Hematopoietic multipotent progenitor cell treated with erythropoietin and hydrocortisone succinate and interleukin-3 and kit ligand, for 17 days (in vitro differentiated cells): ENCODE results near the gene KDM4B.

Experiments used
- DNase-seq: peaks from one replicate; pipeline ENCODE4 v3.0.0-alpha.2; 2015; ENCODE audit warnings: low spot score

Gene KDM4B

DNA sequence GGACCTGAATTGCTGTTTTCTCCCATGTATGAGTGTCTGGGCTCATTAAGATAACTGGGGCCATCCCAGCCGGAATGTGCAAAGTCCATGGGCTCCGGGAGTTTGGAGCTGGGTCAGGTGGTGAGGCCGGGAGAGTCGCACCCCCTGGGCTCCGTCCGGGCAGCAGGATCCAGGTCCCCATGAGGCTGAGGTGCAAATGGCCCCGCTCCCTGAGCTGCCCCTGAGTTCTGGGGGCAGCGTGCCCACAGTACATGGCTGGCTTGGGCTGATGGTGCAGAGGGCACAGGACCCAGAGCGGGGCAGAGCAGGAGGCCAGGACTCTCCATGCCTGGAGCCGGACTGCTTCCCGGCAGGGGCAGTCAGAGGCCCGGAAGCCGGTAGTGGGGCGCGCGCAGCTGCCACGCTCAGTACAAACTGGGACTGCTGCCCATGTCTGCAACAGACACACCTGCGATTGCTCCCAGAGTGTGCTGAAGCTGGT, 136.0 kb downstream of the KDM4B start:
- DNase-seq: no peak

DNA sequence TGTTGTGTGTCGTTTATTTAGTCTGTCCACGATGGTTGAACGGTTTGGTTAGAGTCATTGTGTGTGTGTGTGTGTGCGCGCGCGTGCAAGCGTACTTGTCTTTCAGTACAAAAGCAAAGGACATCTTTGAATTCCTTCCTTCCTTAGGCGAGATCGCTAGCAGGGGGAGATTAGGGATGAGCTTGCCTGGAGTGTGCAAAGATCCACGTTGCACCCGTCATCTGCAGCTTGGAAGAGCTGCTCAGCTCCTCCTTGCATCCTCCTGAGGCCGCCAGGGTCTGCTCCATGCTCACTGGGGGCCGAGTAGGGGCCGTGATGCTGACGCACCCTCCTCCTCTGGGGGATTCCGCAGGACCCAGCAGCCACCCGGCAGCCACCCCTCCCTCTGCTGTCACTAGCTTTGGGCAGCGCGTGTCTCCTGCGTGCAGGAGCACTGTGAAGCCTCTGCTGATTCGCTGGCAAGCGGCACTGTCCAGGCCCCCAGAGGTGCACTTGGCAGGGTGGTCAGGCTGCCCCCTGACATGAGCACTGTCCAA, 137.3 kb downstream of the KDM4B start:
- no peak for DNase-seq

DNA sequence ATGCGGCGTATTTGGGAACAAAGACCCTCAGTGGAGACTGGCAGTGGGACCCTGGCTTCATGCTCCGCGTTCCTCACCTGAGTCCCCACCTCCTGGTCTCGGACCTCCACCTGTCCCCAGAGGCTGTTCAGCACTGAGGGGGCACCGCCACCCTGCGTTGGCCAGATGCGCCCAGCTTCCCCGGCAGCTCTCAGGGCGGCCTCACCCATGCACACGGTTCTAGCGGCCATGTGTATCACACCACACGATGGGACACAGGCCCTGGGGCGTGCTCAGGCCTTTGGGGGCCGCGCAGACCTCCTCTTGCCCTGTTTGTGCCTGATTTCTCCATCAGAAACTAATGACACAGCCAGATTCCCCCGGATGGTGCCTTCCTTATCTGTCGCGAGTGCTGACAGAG, 138.1 kb downstream of the KDM4B start:
- no peak for DNase-seq

DNA sequence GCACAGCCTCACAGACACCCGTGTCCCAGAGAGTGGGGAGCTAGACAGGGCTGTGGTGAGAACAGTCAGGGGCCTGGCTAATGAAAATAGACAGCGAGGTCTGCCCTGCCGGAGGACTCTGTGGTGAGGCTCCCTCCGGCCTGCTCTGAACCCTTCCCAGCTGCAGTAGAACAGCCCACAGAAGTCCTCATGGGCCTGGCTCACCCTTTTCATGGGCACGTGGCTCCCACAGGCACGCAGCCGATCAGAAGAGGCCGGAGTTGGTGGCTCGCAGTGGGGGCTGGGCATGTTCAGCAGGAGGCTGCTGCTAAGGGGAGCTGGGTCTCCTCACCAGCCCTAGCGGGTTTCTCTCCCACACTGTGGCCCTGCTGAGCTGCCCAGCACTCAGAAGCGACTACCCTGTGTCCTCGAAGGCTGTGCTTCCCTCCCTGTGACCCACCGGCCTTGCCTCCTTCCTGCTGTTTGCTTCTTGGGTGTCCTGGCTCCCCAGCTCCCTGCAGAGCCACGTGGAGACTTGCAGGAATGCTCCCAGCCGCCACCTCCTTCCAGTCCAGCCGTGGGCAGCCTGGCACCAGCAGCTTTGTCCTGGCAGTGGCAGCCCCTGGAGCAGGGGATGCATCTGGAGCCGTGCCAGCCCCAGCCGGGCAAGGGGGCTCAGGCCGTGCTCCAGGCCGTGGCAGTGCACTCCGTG, 138.7 kb downstream of the KDM4B start:
- DNase-seq: no peak

DNA sequence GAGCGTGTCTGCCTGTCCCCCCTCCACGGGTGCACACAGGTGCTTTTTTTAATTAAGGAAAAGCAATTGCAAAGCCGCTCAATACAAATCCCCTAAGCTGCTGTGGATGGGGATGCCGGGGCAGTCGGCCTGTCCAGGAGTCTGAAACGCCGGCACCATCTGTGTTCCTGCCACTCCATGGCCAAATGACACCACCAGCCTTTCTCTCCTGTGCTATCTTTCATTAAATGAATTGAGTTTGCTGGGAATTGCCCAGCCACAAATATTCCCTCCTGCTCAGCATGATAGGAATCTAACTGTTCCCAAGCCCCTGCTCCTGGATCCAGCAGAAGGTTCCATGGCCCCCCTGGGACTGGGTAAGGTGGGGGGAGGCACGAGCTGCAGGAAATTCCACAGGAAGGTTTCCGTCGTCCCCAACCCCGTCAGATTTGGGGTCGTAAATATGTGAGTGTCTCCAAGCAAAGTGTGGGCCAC, 139.2 kb downstream of the KDM4B start:
- DNase-seq: no peak

DNA sequence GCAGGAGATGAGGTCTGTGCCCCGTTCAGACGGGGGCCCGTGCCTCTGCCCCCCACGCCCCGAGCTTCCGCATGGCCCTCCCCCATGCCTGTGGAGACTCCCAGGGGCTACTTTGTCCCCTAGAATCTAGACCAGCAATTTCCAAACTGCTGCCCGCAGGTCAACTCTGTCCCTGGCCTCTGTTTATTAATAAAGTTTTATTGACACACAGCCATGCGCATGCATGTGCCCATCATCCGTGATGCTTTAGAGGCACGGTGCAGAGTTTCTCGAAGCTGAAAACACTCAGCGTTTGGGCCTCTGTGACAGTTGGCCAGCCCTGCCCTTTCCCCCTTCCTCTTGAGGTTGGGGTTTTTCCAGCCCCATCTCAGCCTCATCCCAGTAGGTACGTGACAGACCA, 140.0 kb downstream of the KDM4B start:
- DNase-seq: no peak

DNA sequence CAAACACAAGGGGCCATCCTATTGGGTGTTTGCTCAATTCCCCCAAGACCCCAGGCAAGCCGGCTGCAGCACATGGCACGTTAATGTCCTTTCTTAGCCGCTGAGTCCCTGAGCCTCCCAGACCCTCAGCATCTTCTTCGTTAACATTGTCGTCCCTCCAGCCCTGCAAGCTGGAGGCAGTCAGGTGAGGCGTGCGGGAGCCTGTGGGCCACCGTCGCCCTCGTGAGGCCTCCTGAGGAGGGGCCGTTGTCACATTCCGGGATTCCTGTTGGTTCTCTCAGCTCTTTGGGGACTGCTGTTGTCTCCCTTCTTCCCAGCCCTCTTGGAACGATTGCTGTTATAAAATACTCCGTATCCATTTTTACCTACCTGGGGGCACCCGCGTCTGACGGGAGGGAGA, 140.6 kb downstream of the KDM4B start:
- no peak for DNase-seq

DNA sequence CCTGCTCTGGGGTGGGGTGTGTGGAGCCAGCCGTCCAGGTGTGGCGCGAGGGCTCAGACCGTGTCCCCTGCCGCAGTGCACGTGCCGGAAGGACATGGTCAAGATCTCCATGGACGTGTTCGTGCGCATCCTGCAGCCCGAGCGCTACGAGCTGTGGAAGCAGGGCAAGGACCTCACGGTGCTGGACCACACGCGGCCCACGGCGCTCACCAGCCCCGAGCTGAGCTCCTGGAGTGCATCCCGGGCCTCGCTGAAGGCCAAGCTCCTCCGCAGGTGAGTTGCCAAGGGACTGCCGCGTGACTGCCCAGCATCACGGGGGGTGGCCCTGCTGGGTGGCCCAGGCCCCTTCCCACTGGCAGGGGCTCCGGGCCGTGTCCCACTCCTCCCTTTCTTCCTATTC, 141.6 kb downstream of the KDM4B start:
- no peak for DNase-seq

DNA sequence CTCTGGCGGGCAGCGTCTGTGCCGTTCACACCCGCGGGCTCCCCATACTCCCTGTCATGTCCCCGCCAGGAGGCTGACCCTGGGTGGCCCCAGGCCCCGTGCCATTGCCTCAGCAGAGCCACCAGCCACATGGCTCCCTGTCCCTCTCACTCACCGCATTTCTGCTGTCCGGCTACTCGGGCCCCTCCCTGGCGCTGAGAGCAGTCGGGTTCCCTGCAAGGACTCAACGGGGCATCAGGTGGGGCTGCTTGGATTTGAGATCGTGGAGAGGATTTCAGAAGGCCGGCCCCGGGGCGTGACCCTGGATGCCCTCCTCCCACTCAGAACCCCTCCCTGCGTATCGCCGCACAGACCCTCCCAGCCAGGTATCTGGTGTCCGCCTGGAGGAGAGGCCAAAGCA, 142.1 kb downstream of the KDM4B start:
- no peak for DNase-seq

DNA sequence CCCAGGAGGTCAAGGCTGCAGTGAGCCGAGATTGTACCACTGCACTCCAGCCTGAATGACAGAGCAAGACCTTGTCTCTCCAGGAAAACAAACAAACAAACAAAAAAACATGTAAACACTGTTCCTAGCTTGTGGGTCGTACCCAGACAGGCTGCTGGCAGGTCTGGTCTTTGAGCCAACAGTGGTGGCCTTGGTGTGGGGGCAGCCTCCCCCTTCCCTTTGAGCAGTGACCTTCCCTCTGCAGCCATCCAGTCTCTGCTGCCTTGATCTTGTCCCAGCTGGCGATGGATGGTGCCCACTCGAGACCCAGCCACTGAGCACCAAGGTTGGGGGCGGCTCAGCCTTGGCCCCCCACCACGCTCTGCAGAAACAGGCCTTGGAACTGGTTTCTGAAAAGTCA, 143.3 kb downstream of the KDM4B start:
- no peak for DNase-seq

DNA sequence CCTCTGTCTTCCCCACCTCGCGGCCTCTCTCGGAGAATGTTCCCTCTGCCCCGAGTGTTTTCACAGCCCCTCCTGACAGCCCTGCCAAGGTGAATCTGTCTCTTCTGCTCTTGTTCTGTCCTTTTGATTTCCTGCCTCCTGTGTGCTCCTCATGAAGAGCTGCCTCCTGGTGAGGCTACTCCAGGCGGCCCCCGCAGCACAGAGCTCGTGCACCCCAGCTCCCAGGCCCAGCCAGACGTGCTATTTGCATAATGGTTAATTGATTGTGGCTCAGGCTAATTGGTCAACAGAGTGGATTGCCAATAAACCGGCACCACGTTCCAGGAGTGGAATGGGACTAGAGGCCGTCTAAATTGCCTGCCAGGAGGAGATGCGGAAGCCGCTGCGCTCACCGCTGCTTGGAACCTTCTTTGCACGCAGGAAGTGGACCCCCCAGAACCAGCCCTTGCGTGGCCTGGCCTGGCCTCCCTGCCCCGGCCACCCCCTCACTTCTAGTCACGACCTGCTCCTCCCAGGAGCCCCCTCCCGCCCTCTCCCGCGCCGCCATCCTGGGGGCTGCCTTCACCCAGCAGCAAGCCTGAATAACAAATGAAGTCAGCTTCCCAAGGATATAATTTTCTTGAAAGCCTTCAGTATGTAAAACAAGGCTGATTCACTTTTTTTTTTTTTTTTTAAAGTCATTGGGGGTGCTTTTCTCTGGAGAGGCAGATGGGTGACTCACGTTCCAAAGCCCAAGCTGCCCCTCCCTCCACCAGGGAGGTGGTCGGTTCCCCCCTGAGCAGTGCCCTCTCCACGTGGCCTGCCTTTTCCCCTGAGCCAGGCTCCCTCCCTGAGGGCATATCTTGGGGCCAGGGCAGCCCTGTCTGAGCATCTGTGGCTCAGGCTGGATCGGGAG, 144.0 kb downstream of the KDM4B start:
- DNase-seq: no peak

DNA sequence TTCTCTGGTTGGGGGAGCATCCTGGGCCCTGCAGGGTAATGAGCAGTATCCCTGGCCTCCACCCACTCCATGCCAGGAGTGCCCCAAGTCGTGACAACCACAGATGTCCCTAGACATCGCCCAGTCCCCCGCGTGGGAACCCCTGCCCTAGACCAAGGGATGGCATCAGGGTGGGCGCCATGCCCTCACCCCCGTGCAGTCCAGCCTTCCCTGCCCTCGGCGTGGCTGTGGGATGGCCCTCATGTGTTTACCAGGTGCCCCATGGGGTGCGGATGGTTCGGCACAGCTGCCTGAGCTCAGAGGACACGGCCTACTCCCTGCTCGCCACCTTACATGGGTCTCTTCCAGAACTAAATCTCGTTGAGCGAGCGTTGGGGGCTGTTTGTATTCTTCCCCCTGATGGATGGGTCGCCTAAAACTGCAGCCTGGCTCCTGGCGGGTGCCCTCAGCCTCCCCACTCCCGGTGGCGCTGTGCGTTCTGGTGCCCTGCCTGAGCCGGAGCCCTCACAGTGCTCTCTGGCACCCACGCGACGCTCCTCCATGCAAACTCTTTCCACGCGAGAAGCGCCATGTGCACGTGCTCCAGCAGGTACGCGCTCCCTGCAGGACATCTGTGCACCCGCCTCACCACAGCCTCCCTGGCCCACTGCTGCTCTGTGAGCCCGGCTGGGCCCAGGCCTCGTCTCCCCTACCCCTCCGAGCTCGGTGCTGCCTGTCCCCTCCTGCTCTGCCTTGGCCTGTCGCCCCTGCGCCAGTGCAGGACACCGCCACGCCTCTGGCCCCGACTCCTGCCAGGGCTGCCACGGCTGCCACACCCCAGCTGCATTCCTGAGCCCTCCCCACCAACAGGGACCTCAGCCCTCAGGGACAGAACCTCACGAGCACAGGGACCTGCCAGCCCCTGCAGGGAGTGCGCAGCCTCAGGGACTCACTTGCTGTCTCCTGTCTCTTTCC, 145.0 kb downstream of the KDM4B start:
- no peak for DNase-seq

DNA sequence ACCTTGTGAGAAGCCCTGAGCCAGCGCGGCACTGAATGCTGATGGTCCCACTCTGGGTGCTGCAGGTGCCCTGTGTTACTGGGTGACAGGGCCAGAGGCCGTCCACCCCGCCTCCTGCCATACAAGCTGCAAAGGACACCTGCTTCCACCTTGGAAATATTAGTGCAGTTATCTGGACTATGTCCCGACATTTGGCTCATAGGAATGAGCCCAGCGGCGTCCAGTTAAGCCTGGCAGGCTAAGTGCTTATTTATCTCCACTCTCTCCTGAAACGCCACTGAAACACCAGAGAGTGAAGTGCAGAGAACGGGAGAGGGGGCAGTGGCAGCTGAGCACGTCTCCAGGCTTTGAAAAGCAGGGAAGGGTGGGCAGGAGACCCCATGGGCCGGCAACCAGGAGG, 145.8 kb downstream of the KDM4B start:
- DNase-seq: no peak

DNA sequence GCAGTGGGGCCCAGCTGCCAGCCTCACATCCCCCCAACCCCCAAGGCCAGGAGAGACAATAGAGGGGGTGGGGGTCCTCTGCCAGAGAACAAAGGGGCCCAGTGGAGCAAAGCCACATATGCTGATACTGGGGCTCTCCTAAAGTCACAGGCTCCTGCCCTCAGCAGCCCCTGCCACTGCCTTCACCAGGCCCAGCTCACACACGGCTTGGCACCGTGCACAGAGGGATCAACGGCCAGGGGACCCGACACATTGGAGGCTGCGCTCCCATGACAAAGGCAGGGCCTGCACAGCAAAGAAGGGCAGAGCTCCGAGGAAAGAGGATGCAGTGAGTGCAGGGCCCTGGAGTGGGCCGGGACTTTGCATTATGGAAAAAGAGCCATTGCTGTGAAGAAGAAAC, 146.4 kb downstream of the KDM4B start:
- no peak for DNase-seq

DNA sequence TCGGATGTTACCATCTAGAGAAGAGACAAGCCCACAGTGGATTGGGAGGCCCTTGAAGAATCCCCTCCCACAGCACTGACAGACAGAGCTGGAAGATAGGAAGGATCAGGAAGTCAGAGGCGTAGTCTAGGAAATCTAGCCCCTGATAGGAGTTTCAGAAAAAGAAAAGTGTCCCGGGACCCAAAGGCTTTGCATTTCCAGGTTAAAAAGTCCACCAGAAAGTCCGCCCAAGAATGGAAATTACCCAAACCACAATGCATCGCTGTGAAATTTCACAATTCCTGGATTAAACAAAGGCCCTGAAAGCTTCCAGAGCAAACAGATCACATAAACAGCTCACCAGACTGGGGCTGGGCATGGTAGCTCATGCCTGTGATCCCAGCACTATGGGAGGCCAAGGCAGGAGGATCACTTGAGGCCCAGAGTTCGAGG, 146.9 kb downstream of the KDM4B start:
- DNase-seq: no peak

DNA sequence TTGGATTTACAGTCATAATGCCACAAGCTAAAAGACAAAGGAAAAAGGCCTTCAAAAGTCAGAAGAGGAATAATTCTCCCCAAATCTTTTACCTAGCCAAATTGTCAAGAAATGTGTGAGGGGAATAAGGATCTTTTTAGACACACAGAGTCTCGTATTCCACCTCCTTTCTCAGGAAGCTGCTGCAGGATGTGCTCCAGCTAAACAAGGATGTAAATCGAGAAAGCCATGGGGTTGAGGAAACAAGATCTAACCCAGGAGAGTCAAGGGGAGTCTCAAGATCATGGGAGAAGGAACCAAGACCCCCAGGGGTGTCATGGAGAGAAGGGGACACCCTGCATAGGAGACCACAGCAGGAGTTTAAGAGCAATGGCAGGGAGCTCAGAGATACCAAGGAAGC, 147.4 kb downstream of the KDM4B start:
- DNase-seq: no peak

DNA sequence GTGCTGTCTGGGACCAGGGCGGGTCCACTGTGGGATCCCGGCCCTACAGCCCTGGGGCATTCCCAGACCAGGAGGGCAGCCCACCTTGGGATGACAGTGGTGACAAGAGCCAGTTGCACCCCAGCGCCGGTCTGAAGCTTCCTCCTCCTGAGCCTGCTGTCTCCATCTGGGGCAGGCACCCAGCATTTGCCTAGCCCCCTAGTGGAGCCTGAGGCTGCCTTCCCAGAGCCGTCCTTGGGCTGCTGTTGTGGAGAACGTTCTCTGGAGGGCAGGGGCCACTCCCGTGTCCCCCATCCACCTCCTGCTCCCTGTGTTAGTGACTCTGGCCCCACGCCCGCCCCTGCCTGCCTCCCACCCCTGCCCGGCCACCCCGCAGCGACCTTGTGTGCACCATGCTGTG, 148.5 kb downstream of the KDM4B start:
- DNase-seq: no peak

DNA sequence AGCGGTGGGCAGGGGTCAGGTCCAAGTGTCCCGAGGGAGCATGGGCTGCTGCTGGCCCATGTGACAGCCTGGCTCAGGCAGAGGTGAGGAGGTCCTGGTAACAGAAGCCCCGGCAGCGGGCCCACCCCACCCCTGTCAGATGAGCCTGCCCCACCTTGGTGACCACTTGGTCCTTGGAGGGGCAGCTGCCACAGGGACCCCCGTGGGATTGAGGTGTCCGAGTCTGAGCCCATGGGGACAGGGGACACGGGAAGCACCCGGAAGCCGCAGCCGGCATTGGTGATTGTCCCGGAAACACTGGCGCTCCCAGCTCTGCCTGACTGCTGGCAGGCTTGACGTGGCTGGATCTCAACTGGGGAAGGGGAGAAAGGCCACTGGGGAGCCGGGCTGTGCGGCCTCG, 149.1 kb downstream of the KDM4B start:
- DNase-seq: no peak

DNA sequence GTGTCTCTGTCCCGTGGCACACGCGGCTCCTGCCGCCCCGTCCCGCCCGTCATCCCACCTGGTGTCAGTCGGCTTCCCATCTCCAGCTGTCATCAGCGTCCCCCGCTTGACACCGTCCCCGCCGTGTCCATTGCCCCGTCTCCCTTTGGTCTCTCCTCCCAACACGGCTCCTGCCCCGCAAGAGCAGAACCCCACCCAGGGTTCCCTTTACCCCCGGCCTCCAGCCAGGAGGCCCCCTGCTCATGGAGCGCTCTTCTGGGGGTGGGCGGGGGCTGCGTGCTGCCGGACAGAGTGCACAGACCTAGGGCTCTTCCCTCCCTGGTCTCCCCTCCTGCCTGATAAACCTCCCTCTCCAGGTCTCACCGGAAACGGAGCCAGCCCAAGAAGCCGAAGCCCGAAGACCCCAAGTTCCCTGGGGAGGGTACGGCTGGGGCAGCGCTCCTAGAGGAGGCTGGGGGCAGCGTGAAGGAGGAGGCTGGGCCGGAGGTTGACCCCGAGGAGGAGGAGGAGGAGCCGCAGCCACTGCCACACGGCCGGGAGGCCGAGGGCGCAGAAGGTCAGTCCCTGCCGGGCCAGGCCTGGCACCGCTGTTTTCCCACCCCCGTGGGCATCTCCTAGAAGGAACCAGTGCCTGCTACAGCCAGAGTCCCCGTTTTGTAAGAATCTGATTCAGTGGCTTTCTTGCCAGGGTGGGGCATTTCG, 150.5 kb downstream of the KDM4B start:
- no peak for DNase-seq

DNA sequence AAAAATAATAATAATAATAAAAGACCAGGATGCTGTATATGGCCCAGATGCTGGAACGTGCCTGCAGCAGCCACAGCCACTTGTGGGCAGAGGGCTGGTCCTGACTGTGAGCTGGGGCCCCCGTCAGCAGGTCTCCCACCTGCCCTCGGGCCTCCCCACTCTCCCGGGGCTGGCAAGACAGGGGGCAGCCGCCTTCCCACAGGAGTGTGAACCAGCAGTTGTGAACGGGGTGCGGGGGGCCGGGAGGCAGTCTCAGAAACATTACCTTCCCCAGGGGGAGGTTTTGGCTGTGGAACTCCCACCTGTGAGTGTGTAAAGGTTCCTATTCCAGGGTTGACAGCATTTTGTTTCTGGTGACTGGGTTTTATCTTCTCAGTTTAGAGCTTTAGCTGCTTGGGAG, 151.4 kb downstream of the KDM4B start:
- no peak for DNase-seq

DNA sequence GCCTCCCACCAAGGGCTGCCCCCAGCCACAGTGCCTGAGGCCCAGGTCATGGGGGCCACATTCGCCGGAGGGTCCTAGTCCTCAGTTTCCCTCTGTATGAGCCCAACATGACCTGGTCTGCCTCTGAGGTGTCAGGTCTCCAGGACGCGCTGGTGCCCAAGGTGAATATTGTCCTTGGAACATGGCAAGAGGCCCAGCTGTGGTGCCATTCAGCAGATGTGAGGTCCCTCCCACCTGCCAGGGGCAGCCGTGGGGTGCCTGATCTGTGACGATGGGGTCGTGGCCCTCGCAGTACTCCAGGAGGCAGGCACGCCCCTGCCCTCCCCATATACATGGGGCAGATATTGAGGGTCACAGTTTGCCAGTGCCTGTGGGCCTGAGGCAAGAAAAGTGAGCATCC, 151.9 kb downstream of the KDM4B start:
- no peak for DNase-seq
